BLaER1 (cell line): ENCODE results near the gene OTOP3.

Experiments
- H3K27ac ChIP-seq: shearing (Covaris generic); formaldehyde crosslinking; 2 replicates; pipeline ENCODE4 v1.8.1; 2022
- H3K27me3 ChIP-seq: shearing (Covaris generic); formaldehyde crosslinking; 2 replicates; pipeline ENCODE4 v1.8.1; 2022
- H3K36me3 ChIP-seq: shearing (Covaris generic); formaldehyde crosslinking; 2 replicates; pipeline ENCODE4 v1.8.1; 2022
- H3K4me1 ChIP-seq: shearing (Covaris generic); formaldehyde crosslinking; 2 replicates; pipeline ENCODE4 v1.8.1; 2022
- H3K4me2 ChIP-seq: shearing (Covaris generic); formaldehyde crosslinking; 2 replicates; pipeline ENCODE4 v1.8.1; 2022
- H3K4me3 ChIP-seq: shearing (Covaris generic); formaldehyde crosslinking; 2 replicates; pipeline ENCODE4 v1.8.1; 2022
- H3K9ac ChIP-seq: shearing (Covaris generic); formaldehyde crosslinking; 2 replicates; pipeline ENCODE4 v1.8.1; 2022
- H3K9me3 ChIP-seq: shearing (Covaris generic); formaldehyde crosslinking; 2 replicates; pipeline ENCODE4 v1.8.1; 2022
- H4K20me1 ChIP-seq: shearing (Covaris generic); formaldehyde crosslinking; 2 replicates; pipeline ENCODE4 v1.8.1; 2022
- Cebpa-rat ChIP-seq: shearing (Covaris generic); IDR thresholded peaks from 2 replicates; pipeline ENCODE4 v1.8.1; 2022

The OTOP3 gene

GRCh38 chr17:74922694-74923537, 12.8 kb upstream of the OTOP3 start, which contains the start of gene USH1G:
Gene USH1G (minus strand): TSS chr17:74923255. CDS start chr17:74923073, 182 bp downstream.
- Histone ChIP-seq H3K27me3 (peaks cover 88% of the 10 kb centered on the region), H4K20me1 (peaks cover 11% of the 10 kb centered on the region; the same call in 1 of the 2 replicates), H3K27ac (no peak within 1 kb of the TSS), H3K9ac (no peak within 1 kb of the TSS), H3K36me3 (no peaks in the 10 kb centered on the region), H3K4me2 (peak within 1 kb of the TSS; percentile 52; the same call in 1 of the 2 replicates), H3K9me3 (no peaks in the 10 kb centered on the region), H3K4me1 (no peaks in the 10 kb centered on the region), H3K4me3 (no peak within 1 kb of the TSS)
- TF ChIP-seq Cebpa-rat, result no peak

GRCh38 chr17:74923538-74924249, 12.0 kb upstream of the OTOP3 start:
- H3K4me2 ChIP-seq, result no peak overlapping the region
- no peaks in the 10 kb centered on the region for H3K9me3 ChIP-seq
- no peaks in the 10 kb centered on the region for H3K36me3 ChIP-seq
- no peak for TF ChIP-seq Cebpa-rat
- H3K9ac ChIP-seq, result no peak overlapping the region
- H3K4me3 ChIP-seq, result no peak overlapping the region
- H3K27ac ChIP-seq, result no peak overlapping the region
- H3K27me3 ChIP-seq, result peaks cover 88% of the 10 kb centered on the region
- H4K20me1 ChIP-seq, result peaks cover 11% of the 10 kb centered on the region; the same call in 1 of the 2 replicates
- no peaks in the 10 kb centered on the region for H3K4me1 ChIP-seq

- Histone ChIP-seq H3K4me1 (no peaks in the 10 kb centered on the region), H4K20me1 (peaks cover 11% of the 10 kb centered on the region; the same call in 1 of the 2 replicates), H3K27me3 (peaks cover 81% of the 10 kb centered on the region), H3K9ac (no peak within 1 kb of the TSS), H3K4me2 (no peak within 1 kb of the TSS), H3K27ac (no peak within 1 kb of the TSS), H3K4me3 (no peak within 1 kb of the TSS), H3K36me3 (no peaks in the 10 kb centered on the region), H3K9me3 (no peaks in the 10 kb centered on the region)
- no peak for TF ChIP-seq Cebpa-rat
These were observed 11.3 kb upstream of the OTOP3 start, which contains the start of gene OTOP2 for GRCh38 chr17:74924250-74924948. Gene OTOP2 (plus strand): TSS chr17:74924273. CDS start chr17:74924633, 360 bp downstream.

- peaks cover 11% of the 10 kb centered on the region; the same call in 1 of the 2 replicates for H4K20me1 ChIP-seq
- no peak overlapping the region for H3K4me2 ChIP-seq
- H3K4me3 ChIP-seq, result no peak overlapping the region
- no peak overlapping the region for H3K27ac ChIP-seq
- no peaks in the 10 kb centered on the region for H3K4me1 ChIP-seq
- H3K36me3 ChIP-seq, result no peaks in the 10 kb centered on the region
- H3K9ac ChIP-seq, result no peak overlapping the region
- H3K27me3 ChIP-seq, result peaks cover 73% of the 10 kb centered on the region
- no peaks in the 10 kb centered on the region for H3K9me3 ChIP-seq
- TF ChIP-seq Cebpa-rat, result no peak
These were observed 10.5 kb upstream of the OTOP3 start for GRCh38 chr17:74925242-74925641.

GRCh38 chr17:74928786-74929185, 6.9 kb upstream of the OTOP3 start:
- no peak for TF ChIP-seq Cebpa-rat

GRCh38 chr17:74930535-74931036, 5.1 kb upstream of the OTOP3 start:
- H3K9me3 ChIP-seq, result no peaks in the 10 kb centered on the region
- no peak overlapping the region for H3K4me2 ChIP-seq
- no peaks in the 10 kb centered on the region for H3K4me1 ChIP-seq
- no peak overlapping the region for H3K27ac ChIP-seq
- no peaks in the 10 kb centered on the region for H3K36me3 ChIP-seq
- no peak for TF ChIP-seq Cebpa-rat
- peaks cover 11% of the 10 kb centered on the region for H4K20me1 ChIP-seq
- H3K9ac ChIP-seq, result no peak overlapping the region
- H3K4me3 ChIP-seq, result no peak overlapping the region
- peaks cover 51% of the 10 kb centered on the region for H3K27me3 ChIP-seq

More at GRCh38 chr17:74928786-74929185, 6.9 kb upstream of the OTOP3 start:
- Histone ChIP-seq H3K27ac (no peak overlapping the region), H3K4me2 (no peak overlapping the region), H3K4me3 (no peak overlapping the region), H3K9me3 (no peaks in the 10 kb centered on the region), H3K4me1 (no peaks in the 10 kb centered on the region), H3K36me3 (no peaks in the 10 kb centered on the region), H3K9ac (no peak overlapping the region), H3K27me3 (peaks cover 51% of the 10 kb centered on the region), H4K20me1 (peaks cover 7% of the 10 kb centered on the region; the same call in 1 of the 2 replicates)

GRCh38 chr17:74935048-74935447, 650 bp upstream of the OTOP3 start:
- H3K27ac ChIP-seq, result no peak overlapping the region
- H3K9me3 ChIP-seq, result no peaks in the 10 kb centered on the region
- H3K9ac ChIP-seq, result no peak overlapping the region
- H4K20me1 ChIP-seq, result peaks cover 22% of the 10 kb centered on the region
- peaks cover 67% of the 10 kb centered on the region for H3K27me3 ChIP-seq
- H3K4me3 ChIP-seq, result no peak overlapping the region
- peaks cover 8% of the 10 kb centered on the region for H3K4me1 ChIP-seq
- H3K4me2 ChIP-seq, result no peak overlapping the region
- TF ChIP-seq Cebpa-rat, result no peak
- H3K36me3 ChIP-seq, result no peaks in the 10 kb centered on the region

GRCh38 chr17:74936470-74936799, 737 bp downstream of the OTOP3 start:
- no peak for TF ChIP-seq Cebpa-rat
- peaks cover 67% of the 10 kb centered on the region for H3K27me3 ChIP-seq
- H3K27ac ChIP-seq, result no peak overlapping the region
- H3K9me3 ChIP-seq, result no peaks in the 10 kb centered on the region
- H3K36me3 ChIP-seq, result no peaks in the 10 kb centered on the region
- no peak overlapping the region for H3K4me2 ChIP-seq
- peaks cover 8% of the 10 kb centered on the region for H3K4me1 ChIP-seq
- H4K20me1 ChIP-seq, result peaks cover 22% of the 10 kb centered on the region
- no peak overlapping the region for H3K9ac ChIP-seq
- no peak overlapping the region for H3K4me3 ChIP-seq
